ENCODE data around the gene TRAPPC8. TPM values are rescaled to one million over a fixed set of nuclear protein-coding genes. Genes with fewer than 3 reads are reported as not detected.
"Not testable (repeated sequence)": the region's sequence is repeated elsewhere in the genome, so short reads cannot be mapped to it uniquely, and the experiment has no call there.

TRAPPC8 gene
- total RNA-seq, 4 donors from 2014 or later, result 43.7 to 58.6 (median 48.3) TPM

DNA sequence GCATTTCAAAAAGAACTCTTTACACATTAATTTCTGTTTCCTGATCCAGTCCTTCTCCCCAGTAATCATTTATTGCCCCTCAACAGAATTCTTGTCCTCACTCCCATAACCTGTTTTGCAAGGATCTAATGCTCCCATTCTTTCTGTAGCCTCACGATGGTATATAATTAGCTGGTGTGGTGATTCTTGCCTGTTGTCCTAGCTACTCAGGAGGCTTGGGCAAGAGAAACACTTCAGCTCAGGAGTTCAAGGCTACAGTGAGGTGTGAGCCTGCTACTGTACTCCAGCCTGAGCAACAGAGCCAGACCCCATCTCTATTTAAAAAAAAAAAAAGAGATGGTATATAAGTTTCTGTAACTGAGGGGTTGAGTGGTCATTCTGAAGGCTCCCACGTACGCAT, 7.7 kb upstream of the TRAPPC8 start:
- DNase-seq, result no peak
- Histone ChIP-seq H3K4me1 (peaks cover 0 to 3% (median 0%) of the 10 kb centered on the region in 4 donors), H3K27ac (no peak overlapping the region)

GRCh38 chr18:31948349-31948748, 5.4 kb upstream of the TRAPPC8 start:
- H3K4me3 ChIP-seq, H3K9me3 ChIP-seq, H3K36me3 ChIP-seq, H3K27me3 ChIP-seq: not testable (repeated sequence)
- Histone ChIP-seq H3K4me1 (peaks cover 0 to 10% (median 0%) of the 10 kb centered on the region in 4 donors), H3K27ac (peak overlapping the region in 1 of 4 donors; percentile 54)
- peak in 1 of 3 donors; percentile 29 for DNase-seq

More for the DNA sequence above, 7.7 kb upstream of the TRAPPC8 start:
- Histone ChIP-seq H3K36me3 (no peaks in the 10 kb centered on the region), H3K27me3 (no peaks in the 10 kb centered on the region), H3K9me3 (no peaks in the 10 kb centered on the region), H3K4me3 (no peak overlapping the region)
- TF ChIP-seq, protein P1, sequence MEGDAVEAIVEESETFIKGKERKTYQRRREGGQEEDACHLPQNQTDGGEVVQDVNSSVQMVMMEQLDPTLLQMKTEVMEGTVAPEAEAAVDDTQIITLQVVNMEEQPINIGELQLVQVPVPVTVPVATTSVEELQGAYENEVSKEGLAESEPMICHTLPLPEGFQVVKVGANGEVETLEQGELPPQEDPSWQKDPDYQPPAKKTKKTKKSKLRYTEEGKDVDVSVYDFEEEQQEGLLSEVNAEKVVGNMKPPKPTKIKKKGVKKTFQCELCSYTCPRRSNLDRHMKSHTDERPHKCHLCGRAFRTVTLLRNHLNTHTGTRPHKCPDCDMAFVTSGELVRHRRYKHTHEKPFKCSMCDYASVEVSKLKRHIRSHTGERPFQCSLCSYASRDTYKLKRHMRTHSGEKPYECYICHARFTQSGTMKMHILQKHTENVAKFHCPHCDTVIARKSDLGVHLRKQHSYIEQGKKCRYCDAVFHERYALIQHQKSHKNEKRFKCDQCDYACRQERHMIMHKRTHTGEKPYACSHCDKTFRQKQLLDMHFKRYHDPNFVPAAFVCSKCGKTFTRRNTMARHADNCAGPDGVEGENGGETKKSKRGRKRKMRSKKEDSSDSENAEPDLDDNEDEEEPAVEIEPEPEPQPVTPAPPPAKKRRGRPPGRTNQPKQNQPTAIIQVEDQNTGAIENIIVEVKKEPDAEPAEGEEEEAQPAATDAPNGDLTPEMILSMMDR (IDR thresholded peaks at IDR 0.05), result no peak
- no peak for TF ChIP-seq POLR2A (IDR thresholded peaks at IDR 0.05)

DNA sequence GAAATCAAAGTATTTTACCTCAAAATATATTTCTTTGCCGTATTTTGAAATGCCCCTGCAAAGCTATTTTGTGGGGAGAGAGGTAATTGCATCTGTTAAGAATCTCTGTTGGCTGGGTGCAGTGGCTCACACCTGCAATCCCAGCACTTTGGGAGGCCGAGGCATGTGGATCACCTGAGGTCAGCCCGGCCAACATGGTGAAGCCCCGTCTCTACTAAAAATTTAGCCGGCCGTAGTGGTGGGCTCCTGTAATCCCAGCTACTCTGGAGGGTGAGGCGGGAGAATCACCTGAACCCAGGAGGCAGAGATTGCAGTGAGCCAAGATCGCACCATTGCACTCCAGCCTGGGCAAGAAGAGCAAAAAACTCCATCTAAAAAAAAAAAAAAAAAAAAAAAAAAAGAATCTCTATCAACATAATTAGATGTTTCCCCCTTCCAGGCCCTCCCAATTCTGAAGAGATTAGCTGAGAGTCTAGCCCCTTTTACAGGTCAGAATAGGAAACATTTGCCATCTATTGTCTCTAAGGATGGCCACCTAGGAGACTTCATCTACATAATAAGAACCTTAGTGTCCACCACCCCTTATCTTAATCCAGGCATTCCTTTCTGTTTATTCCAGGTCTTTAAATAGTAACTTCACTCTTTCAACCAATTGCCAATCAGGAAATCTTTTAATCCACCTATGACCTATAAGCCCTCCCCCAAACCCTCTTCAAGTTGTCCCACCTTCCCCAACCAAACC, 3.5 kb upstream of the TRAPPC8 start:
- Histone ChIP-seq H3K4me1 (peaks cover 0 to 15% (median under 1%) of the 10 kb centered on the region in 4 donors), H3K9me3 (no peaks in the 10 kb centered on the region), H3K27me3 (no peaks in the 10 kb centered on the region), H3K36me3 (no peaks in the 10 kb centered on the region), H3K27ac (no peak overlapping the region), H3K4me3 (no peak overlapping the region)
- TF ChIP-seq POLR2A (IDR thresholded peaks at IDR 0.05), result no peak
- TF ChIP-seq, protein P1 (IDR thresholded peaks at IDR 0.05), result no peak
- peak in 1 of 3 donors; percentile 34 for DNase-seq

DNA sequence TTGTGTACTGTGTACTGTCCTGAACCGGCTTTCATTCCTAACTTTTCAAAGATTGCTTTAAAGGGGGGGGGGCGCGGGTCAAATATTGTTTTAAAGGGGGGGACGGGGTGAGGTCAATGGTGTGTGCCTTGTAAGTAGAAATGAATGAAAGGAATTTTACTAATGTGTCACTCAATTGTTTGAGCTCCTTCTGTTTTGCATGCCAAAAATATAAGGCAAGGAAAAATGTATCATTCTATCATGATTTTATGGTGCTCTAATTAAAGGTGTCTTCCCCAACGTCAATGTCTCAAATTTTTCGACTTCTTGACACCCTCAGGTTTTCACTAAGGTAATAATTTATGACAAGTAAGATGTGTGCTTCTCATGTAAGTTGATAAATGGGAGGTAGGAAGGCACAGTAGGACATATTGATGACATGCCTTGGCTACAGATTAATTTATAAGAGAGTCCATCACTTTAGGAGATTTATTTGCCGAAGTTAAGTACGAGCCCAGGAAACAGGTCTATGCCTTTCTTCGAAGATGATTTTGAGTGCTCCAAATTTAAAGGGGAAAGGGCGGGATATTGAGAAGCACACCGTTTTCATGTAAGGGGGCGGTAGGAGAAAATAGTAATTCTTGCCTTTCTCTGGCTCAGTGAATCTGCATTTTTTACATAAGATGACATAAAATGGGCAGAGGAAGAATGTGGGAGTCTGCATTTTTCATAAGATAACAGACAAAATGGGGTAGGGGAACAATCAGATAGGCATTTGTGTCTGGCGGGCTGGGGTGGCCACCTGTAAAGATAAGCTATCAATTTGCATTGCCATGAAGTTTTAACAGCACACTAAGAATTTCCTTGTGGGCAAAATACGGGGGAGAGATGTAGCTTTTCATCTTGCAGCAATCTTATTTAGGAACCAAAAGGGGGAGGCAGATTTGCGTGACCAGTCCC, 1.2 kb upstream of the TRAPPC8 start:
- Histone ChIP-seq H3K9me3 (no peaks in the 10 kb centered on the region), H3K27ac (peak overlapping the region; percentile 76 to 97 (median 94)), H3K4me3 (peak overlapping the region; percentile 72 to 94 (median 87)), H3K36me3 (no peaks in the 10 kb centered on the region), H3K4me1 (peaks cover 0 to 22% (median 3%) of the 10 kb centered on the region in 4 donors), H3K27me3 (no peaks in the 10 kb centered on the region)
- TF ChIP-seq POLR2A (IDR thresholded peaks at IDR 0.05), result no peak
- TF ChIP-seq, protein P1 (IDR thresholded peaks at IDR 0.05), result no peak
- peak in 1 of 3 donors; percentile 34 for DNase-seq

DNA sequence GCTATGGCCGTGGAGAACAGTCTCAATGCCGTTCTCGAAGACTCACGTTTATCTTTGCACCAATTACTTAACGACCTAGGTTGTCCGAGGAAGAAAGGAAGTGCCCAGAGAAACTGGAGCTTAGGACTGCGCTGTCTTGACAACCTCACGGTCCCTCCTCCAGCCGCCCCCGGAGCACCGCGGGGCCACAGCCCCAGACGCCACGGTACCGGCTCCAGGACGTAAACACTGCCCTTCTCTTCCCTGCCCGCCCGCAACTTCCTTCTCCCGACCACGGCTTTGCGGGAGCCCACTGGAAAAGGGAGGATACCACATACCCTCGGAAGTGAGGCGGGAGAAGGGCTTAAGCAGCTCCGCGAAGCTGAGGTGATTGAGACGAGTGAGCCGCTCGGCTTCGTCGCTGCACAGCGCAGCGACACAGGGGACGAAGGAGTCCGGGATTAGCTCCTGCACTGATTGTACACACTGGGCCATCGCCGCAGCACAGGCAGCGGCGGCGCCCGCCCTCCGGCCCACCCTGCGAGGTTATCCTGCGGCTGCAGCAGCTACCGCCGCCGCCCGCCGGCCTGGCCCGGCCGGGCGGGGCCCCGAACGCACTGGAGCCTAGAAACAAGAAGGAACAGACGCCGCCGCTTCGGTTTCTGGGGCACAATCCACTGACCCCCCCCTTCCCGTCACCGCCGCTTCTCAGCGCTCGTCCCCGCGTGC, 483 bp downstream of the TRAPPC8 start:
- Histone ChIP-seq H3K4me1 (peaks cover 0 to 22% (median 3%) of the 10 kb centered on the region in 4 donors), H3K36me3 (no peaks in the 10 kb centered on the region), H3K9me3 (no peaks in the 10 kb centered on the region), H3K27ac (peak overlapping the region; percentile 91 to 97 (median 94)), H3K27me3 (no peaks in the 10 kb centered on the region), H3K4me3 (peak overlapping the region; percentile 72 to 94 (median 87))
- peak; percentile 27 to 71 (median 62) for DNase-seq
- no peak for TF ChIP-seq POLR2A (IDR thresholded peaks at IDR 0.05)
- TF ChIP-seq, protein P1 (IDR thresholded peaks at IDR 0.05), result no peak

Measured in Peyer's patch (tissue), 4 donors.